ENCODE measurements around the gene SLC22A2.

The SLC22A2 gene

GRCh38 chr6:160180706-160181105 is 77.9 kb downstream of the SLC22A2 start:
- H3K4ac ChIP-seq (ENCODE audit: low read depth in 1 of 2, low read length in 2 of 2), result no peak overlapping the region
- H3K4me1 ChIP-seq (ENCODE audit: control insufficient read depth, insufficient read depth, low read depth, low read length), result no peaks in the 10 kb centered on the region
- H2BK120ac ChIP-seq (ENCODE audit: low read depth, low read length), result no peak overlapping the region
- H3K9me3 ChIP-seq (ENCODE audit: control insufficient read depth, low read length), result no peaks in the 10 kb centered on the region
- H3K18ac ChIP-seq (ENCODE audit: low read depth in 1 of 2, low read length in 2 of 2), result no peak overlapping the region
- DNase-seq, result no peak
- no peak overlapping the region for H4K8ac ChIP-seq (ENCODE audit: low read length)
- no peak overlapping the region for H3K14ac ChIP-seq (ENCODE audit: low read length in 2 of 2)
- H2BK5ac ChIP-seq (ENCODE audit: low read depth, low read length, poor library complexity, severe bottlenecking), result no peak overlapping the region
- no peaks in the 10 kb centered on the region for H3K79me1 ChIP-seq (replicated peaks; ENCODE audit: low read length, poor library complexity, severe bottlenecking)
- no peak overlapping the region for H3K4me2 ChIP-seq (ENCODE audit: low read length, poor library complexity, severe bottlenecking)
- no peak overlapping the region for H4K91ac ChIP-seq (ENCODE audit: low read length)
- H3K9ac ChIP-seq (ENCODE audit: low read length), result no peak overlapping the region
- H2BK12ac ChIP-seq (ENCODE audit: low read length in 2 of 2), result no peak overlapping the region
- no peak overlapping the region for H3K4me3 ChIP-seq (ENCODE audit: insufficient read depth in 1 of 2, low read depth in 1 of 2, low read length in 2 of 2)
- H3K36me3 ChIP-seq (ENCODE audit: control insufficient read depth in 1 of 2, insufficient read depth in 2 of 2, low read depth in 1 of 2, low read length in 2 of 2), result no peaks in the 10 kb centered on the region
- no peak overlapping the region for H3K27ac ChIP-seq (ENCODE audit: low read length, poor library complexity, severe bottlenecking)
- H2AFZ ChIP-seq (ENCODE audit: low read depth, low read length), result no peak overlapping the region
- H3K23ac ChIP-seq (ENCODE audit: low read length in 2 of 2), result no peak overlapping the region
- H2BK15ac ChIP-seq (ENCODE audit: low read depth, poor library complexity, severe bottlenecking), result no peak overlapping the region
- no CpG with 5 or more reads among the region's 1 CpG for WGBS
- H2AK5ac ChIP-seq (ENCODE audit: low read length, severe bottlenecking), result no peak overlapping the region
- no peaks in the 10 kb centered on the region for H3K27me3 ChIP-seq (ENCODE audit: control insufficient read depth in 1 of 2, insufficient read depth in 1 of 2, low read length in 2 of 2)

DNA sequence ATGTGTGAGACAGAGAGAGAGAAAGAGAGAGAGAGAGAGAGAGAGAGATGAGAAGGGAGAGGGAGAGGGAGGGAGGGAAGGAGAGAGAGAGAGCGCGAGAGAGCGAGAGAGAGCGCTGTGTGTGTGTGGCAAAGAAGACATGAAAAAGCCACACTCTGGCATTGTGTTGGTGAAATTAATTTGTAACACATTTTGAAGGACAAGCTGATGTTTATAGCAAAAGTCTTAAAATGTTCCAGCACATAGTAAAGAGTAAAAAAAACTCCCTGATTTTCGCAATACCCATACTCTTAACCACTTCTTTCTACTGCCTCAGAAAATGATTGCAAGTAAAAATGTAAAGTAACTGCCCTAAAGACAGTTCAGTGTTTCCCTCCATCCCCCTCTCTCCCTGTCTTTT is 80.3 kb downstream of the SLC22A2 start:
- no peak overlapping the region for H4K91ac ChIP-seq (ENCODE audit: low read length)
- no peak overlapping the region for H2BK12ac ChIP-seq (ENCODE audit: low read length in 2 of 2)
- H3K4me3 ChIP-seq (ENCODE audit: insufficient read depth in 1 of 2, low read depth in 1 of 2, low read length in 2 of 2), result no peak overlapping the region
- no peaks in the 10 kb centered on the region for H3K4me1 ChIP-seq (ENCODE audit: control insufficient read depth, insufficient read depth, low read depth, low read length)
- H2AFZ ChIP-seq (ENCODE audit: low read depth, low read length), result no peak overlapping the region
- no peak overlapping the region for H4K8ac ChIP-seq (ENCODE audit: low read length)
- no peak overlapping the region for H2BK5ac ChIP-seq (ENCODE audit: low read depth, low read length, poor library complexity, severe bottlenecking)
- H3K18ac ChIP-seq (ENCODE audit: low read depth in 1 of 2, low read length in 2 of 2), result no peak overlapping the region
- H3K36me3 ChIP-seq (ENCODE audit: control insufficient read depth in 1 of 2, insufficient read depth in 2 of 2, low read depth in 1 of 2, low read length in 2 of 2), result no peaks in the 10 kb centered on the region
- no peak overlapping the region for H3K14ac ChIP-seq (ENCODE audit: low read length in 2 of 2)
- H3K79me1 ChIP-seq (replicated peaks; ENCODE audit: low read length, poor library complexity, severe bottlenecking), result no peaks in the 10 kb centered on the region
- no peak overlapping the region for H2BK15ac ChIP-seq (ENCODE audit: low read depth, poor library complexity, severe bottlenecking)
- no peak overlapping the region for H2BK120ac ChIP-seq (ENCODE audit: low read depth, low read length)
- H3K9ac ChIP-seq (ENCODE audit: low read length), result no peak overlapping the region
- H3K27me3 ChIP-seq (ENCODE audit: control insufficient read depth in 1 of 2, insufficient read depth in 1 of 2, low read length in 2 of 2), result no peaks in the 10 kb centered on the region
- H3K27ac ChIP-seq (ENCODE audit: low read length, poor library complexity, severe bottlenecking), result no peak overlapping the region
- no peak overlapping the region for H3K4ac ChIP-seq (ENCODE audit: low read depth in 1 of 2, low read length in 2 of 2)
- no peak for DNase-seq
- H3K23ac ChIP-seq (ENCODE audit: low read length in 2 of 2), result no peak overlapping the region
- no peak overlapping the region for H3K4me2 ChIP-seq (ENCODE audit: low read length, poor library complexity, severe bottlenecking)
- H2AK5ac ChIP-seq (ENCODE audit: low read length, severe bottlenecking), result no peak overlapping the region
- WGBS, result 91% methylated on average over 5 of the region's 5 CpGs
- no peaks in the 10 kb centered on the region for H3K9me3 ChIP-seq (ENCODE audit: control insufficient read depth, low read length)

DNA sequence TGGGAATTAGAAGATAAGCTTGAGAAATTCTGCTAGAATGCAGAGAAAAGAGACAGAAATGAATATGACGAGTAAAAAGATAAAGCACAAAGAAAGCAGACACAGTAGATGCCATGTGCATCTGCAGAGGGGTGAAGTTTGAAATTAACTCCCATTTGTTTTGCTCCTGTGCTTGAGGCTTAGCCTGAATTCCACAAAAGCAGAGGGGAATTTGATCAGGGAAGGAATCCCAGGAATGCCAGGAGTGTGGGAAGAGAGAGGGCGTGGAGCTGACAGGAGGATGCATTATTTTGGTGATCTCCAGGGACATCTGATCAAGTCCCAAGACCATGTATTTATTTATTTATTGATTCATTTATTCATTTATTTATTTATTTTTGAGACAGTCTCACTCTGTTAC is 81.4 kb downstream of the SLC22A2 start:
- no peak overlapping the region for H2BK12ac ChIP-seq (ENCODE audit: low read length in 2 of 2)

GRCh38 chr6:160174681-160175080 is 83.9 kb downstream of the SLC22A2 start:
- no peak for DNase-seq
- Histone ChIP-seq H3K36me3 (ENCODE audit: control insufficient read depth in 1 of 2, insufficient read depth in 2 of 2, low read depth in 1 of 2, low read length in 2 of 2) (no peaks in the 10 kb centered on the region), H3K9me3 (ENCODE audit: control insufficient read depth, low read length) (no peaks in the 10 kb centered on the region), H3K9ac (ENCODE audit: low read length) (no peak overlapping the region), H4K8ac (ENCODE audit: low read length) (no peak overlapping the region), H2AFZ (ENCODE audit: low read depth, low read length) (no peak overlapping the region), H2BK5ac (ENCODE audit: low read depth, low read length, poor library complexity, severe bottlenecking) (no peak overlapping the region), H3K4me3 (ENCODE audit: insufficient read depth in 1 of 2, low read depth in 1 of 2, low read length in 2 of 2) (no peak overlapping the region), H2AK5ac (ENCODE audit: low read length, severe bottlenecking) (no peak overlapping the region), H3K79me1 (replicated peaks; ENCODE audit: low read length, poor library complexity, severe bottlenecking) (no peaks in the 10 kb centered on the region), H3K27me3 (ENCODE audit: control insufficient read depth in 1 of 2, insufficient read depth in 1 of 2, low read length in 2 of 2) (no peaks in the 10 kb centered on the region), H3K23ac (ENCODE audit: low read length in 2 of 2) (no peak overlapping the region), H3K14ac (ENCODE audit: low read length in 2 of 2) (no peak overlapping the region), H2BK15ac (ENCODE audit: low read depth, poor library complexity, severe bottlenecking) (no peak overlapping the region), H3K4me1 (ENCODE audit: control insufficient read depth, insufficient read depth, low read depth, low read length) (peaks cover 2% of the 10 kb centered on the region), H3K4me2 (ENCODE audit: low read length, poor library complexity, severe bottlenecking) (no peak overlapping the region), H2BK12ac (ENCODE audit: low read length in 2 of 2) (no peak overlapping the region), H3K4ac (ENCODE audit: low read depth in 1 of 2, low read length in 2 of 2) (no peak overlapping the region), H3K18ac (ENCODE audit: low read depth in 1 of 2, low read length in 2 of 2) (no peak overlapping the region), H3K27ac (ENCODE audit: low read length, poor library complexity, severe bottlenecking) (no peak overlapping the region), H4K91ac (ENCODE audit: low read length) (no peak overlapping the region), H2BK120ac (ENCODE audit: low read depth, low read length) (no peak overlapping the region)
- 27% methylated on average over 2 of the region's 2 CpGs for WGBS

More for the DNA sequence above, 81.4 kb downstream of the SLC22A2 start:
- Histone ChIP-seq H2BK5ac (ENCODE audit: low read depth, low read length, poor library complexity, severe bottlenecking) (no peak overlapping the region), H3K4me2 (ENCODE audit: low read length, poor library complexity, severe bottlenecking) (no peak overlapping the region), H3K27ac (ENCODE audit: low read length, poor library complexity, severe bottlenecking) (no peak overlapping the region), H3K4ac (ENCODE audit: low read depth in 1 of 2, low read length in 2 of 2) (no peak overlapping the region), H3K14ac (ENCODE audit: low read length in 2 of 2) (no peak overlapping the region), H3K27me3 (ENCODE audit: control insufficient read depth in 1 of 2, insufficient read depth in 1 of 2, low read length in 2 of 2) (no peaks in the 10 kb centered on the region), H3K9ac (ENCODE audit: low read length) (no peak overlapping the region), H4K8ac (ENCODE audit: low read length) (no peak overlapping the region), H4K91ac (ENCODE audit: low read length) (no peak overlapping the region), H2AFZ (ENCODE audit: low read depth, low read length) (no peak overlapping the region), H3K4me3 (ENCODE audit: insufficient read depth in 1 of 2, low read depth in 1 of 2, low read length in 2 of 2) (no peak overlapping the region), H2BK120ac (ENCODE audit: low read depth, low read length) (no peak overlapping the region), H2BK15ac (ENCODE audit: low read depth, poor library complexity, severe bottlenecking) (no peak overlapping the region), H3K4me1 (ENCODE audit: control insufficient read depth, insufficient read depth, low read depth, low read length) (no peaks in the 10 kb centered on the region), H3K36me3 (ENCODE audit: control insufficient read depth in 1 of 2, insufficient read depth in 2 of 2, low read depth in 1 of 2, low read length in 2 of 2) (no peaks in the 10 kb centered on the region), H2AK5ac (ENCODE audit: low read length, severe bottlenecking) (no peak overlapping the region), H3K79me1 (replicated peaks; ENCODE audit: low read length, poor library complexity, severe bottlenecking) (no peaks in the 10 kb centered on the region), H3K9me3 (ENCODE audit: control insufficient read depth, low read length) (no peaks in the 10 kb centered on the region), H3K23ac (ENCODE audit: low read length in 2 of 2) (no peak overlapping the region), H3K18ac (ENCODE audit: low read depth in 1 of 2, low read length in 2 of 2) (no peak overlapping the region)
- WGBS, result 63% methylated on average over 1 of the region's 2 CpGs
- DNase-seq, result no peak
